C1 segment of cervical spinal cord (tissue), 14 donors: ENCODE measurements around the gene SLC25A33.
"Not testable (repeated sequence)": the region's sequence is repeated elsewhere in the genome, so short reads cannot be mapped to it uniquely, and the experiment has no call there.

Experiments
- DNase-seq, 14 donors: peaks; one replicate each; lab custom pipeline; 2025; lab: John Stamatoyannopoulos, UW

The SLC25A33 gene, protein sequence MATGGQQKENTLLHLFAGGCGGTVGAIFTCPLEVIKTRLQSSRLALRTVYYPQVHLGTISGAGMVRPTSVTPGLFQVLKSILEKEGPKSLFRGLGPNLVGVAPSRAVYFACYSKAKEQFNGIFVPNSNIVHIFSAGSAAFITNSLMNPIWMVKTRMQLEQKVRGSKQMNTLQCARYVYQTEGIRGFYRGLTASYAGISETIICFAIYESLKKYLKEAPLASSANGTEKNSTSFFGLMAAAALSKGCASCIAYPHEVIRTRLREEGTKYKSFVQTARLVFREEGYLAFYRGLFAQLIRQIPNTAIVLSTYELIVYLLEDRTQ

DNA sequence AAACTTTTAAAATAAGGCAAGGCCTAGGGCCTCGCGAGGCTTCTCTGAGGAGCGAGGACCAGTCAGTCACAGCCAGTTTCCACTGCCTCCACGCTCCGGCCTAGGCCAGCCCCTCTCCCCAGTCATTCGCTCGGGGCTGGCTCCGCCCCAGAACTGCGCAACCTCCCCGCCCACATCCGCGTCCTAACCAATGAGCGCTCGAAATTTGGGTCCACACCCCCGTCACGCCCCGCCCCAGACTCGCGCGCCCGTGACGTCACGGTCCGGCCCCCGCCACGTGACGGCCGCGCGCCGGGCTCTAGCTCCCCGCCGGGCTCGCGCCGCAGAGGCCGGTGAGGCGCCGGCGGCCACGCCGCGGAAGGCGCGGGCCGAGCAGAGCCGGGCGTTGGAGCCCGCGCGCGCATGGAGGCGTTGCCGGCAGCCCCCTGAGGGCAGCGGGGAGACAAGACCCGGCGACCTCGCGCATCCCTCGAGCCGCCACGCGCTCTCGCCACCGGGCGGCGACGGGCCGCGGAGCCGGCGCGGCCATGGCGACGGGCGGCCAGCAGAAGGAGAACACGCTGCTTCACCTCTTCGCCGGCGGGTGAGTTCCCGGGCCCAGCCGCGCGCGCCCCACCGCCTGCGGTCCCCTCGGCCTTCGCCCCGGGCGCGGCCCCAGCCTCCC is at the start of gene SLC25A33:
Gene SLC25A33 (plus strand): TSS at position 301 of the 664 bp plus-strand sequence. CDS start 227 bp downstream, at position 528.
- DNase-seq = peak; percentile 64 to 98 (median 96)

DNA sequence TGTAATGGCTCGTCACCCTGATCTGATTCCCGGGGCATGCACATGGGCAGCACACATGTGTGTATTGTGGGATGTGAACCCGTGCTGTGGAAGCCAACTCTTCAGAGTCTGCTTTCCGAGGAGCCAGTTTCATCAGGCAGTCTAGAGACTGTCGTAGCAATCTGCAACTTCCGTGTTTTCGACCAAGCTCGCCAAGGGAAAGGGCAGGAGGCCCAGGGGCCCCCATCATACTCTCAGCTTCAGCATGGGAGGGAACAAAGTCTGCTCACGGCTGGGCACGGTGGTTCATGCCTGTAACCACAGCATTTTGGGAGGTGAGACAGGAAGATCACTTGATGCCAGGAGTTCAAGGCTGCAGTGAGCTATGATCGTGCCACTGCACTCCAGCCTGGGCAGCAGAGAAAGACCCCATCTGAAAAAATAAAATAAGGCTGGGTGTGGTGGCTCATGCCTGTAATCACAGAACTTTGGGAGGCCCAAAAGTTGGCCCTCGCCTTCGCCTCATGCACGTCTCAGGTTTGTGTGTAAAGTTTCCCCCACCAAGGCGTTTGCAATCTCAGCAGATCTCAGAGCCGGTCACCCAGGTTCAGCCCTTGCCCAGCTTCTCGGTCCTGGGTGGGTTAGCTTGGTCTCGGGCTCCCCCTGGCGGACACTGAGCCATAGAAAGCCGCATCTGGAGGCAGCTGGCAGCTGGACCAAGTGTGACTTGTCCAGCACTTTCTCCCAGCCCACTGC is 48.5 kb upstream of the SLC25A33 start:
- peak in 13 of 14 donors; percentile 6 to 89 (median 75) for DNase-seq

DNA sequence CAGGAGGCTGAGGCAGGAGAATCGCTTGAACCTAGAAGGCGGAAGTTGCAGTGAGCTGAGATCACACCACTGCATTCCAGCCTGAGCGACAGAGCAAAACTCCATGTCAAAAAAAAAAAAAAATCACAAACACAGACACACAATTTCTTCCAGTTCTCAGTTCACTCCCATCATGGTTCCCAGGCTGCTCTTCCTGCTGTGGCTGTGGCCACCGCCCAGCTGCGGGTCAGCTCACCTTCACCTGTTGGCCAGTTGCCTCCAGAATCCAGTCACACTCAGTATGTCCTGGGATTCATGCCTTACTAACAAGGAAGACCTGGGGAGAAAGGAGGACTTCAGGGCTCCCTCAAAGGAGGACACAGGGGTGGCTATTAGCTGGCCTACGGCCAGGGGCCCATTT is 45.9 kb upstream of the SLC25A33 start:
- no peak for DNase-seq

DNA sequence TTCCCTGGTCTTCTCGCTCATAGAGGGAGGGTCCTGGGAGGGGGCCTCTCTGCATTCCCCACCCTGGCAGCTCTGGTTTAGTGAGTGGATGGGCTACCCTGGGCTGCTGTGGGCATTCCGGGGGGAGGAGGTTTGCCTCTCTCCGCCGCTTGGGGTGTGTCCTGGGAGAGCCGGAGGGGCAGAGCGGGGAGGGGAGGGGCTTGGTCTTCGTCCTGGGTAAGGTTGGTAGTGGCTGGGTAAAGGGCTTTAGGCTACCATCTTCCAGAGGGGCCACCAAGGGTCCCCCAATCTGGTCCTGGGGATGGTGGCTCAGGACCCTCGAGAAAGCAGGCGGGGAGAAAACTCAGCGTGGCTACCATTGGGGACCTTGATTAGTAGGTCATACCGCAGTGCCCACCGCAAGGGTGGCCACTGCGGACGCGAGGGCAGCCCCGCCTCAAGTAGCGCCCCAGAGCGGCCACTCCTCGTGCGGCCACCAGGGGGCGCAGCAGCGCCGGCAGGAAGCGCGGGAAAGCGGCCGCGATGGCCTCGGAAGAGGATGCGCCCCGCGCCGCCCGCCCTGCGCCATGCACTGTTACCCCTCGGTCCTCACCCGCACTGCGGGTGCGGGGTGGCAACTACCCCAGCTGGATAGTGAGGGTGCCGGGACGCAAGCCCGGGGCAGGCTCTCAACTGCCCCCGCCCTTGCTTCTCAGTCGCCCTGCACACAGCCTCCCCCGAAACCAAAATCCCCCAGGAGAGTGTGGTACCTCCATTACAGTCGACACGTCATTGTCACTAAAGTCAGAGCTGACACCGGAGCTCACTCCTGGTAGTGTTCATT is 44.1 kb upstream of the SLC25A33 start:
- DNase-seq = peak in 5 of 14 donors; percentile 17 to 57 (median 31)

DNA sequence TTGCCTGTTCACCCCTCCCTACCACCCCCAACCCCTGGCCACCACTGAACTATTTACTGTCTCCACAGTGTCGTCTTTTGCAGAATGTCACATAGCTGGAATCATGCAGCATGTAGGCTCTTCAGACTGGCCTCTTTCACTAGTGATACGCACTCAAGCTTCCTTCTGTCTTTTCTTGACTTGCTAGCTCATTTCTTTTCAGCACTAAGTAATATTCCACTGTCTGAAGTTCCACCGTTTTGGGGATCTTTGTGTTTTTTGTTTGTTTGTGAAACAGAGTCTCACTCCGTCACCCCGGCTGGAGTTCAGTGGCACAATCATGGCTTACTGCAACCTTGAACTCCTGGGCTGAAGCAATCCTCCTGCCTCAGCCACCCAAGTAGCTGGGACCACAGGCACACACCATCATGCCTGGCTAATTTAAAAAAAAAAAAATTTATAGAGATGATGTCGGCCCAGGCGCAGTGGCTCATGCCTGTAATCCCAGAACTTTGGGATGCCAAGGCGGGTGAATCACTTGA is 43.4 kb upstream of the SLC25A33 start:
- no peak for DNase-seq

DNA sequence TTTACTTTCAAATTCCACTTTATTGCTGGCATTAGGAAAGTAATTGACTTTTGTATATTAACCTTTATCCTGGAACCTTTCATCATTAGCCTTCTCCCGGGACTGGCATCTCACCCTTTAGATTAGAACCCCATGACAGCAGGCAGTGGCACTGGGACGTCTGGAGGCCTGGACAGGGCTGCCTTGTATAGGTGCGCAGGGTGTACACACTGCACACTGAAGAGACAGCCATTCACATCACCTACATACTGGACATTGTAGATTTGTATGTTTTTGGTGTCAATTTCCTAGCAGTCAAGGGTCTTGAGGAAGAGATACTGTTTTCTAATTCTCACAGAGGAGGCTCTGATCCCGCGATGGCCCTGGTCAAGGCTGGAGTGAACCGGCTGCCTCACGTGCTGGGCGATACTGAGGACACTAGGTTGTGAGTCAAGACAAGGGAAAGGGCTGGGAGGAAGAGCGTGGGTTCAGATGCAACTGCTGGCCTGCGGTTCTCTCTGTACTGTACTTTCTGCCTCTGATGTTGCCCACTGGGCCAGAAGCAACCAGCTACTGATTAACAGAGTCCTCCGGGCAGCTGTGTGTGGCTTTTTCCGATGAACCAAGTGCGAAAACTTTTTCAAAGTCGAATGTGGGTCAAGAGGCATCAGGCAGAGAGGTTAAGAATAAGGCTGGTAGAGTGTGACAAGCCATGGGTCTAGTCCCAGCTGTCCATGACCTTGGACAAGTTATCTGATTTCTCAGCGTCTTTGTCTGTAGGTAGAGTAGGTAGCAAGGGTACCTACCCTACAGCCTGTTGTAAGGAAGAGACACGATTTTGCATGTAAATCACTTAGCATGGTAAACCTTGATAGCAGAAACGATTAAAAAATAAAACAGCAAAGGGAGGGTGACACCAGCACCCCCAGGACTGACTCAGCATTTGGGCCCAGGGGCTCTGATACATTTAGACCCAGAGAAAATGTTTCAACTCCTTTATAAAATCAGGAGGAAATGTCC is 38.2 kb upstream of the SLC25A33 start:
- DNase-seq = no peak

DNA sequence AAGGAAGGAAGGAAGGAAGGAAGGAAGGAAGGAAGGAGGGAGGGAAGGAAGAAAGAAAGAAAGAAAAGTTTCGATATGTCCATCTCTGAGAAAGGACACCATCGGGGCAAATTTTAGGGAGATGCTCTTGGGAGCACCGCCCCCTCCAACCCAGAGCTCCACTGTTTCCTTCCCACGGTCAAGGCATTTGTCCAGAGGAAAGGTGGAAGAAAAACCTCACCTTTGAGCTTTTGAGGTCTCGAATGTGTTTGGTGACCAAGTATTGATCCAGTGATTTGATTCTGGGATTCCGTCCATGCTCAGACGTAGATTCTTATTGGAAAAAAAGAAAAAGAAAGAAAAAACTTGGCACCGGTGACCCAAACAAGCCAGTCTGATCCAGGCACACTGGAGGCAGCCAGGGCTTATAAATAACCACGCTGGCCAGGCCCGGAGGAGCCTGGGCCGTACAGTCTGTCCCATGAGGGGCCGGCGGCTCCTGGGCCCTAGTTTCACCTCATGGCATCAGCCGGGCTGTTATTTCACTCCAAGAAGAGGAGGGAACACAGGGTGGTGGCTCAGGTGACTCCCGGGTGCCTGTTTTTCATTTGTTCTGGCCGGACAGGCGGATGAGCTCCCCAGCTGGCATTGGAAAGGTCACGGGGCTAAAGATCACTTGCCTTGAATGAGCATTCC is 36.1 kb upstream of the SLC25A33 start:
- DNase-seq = peak in 6 of 14 donors; percentile 3 to 17 (median 9)

DNA sequence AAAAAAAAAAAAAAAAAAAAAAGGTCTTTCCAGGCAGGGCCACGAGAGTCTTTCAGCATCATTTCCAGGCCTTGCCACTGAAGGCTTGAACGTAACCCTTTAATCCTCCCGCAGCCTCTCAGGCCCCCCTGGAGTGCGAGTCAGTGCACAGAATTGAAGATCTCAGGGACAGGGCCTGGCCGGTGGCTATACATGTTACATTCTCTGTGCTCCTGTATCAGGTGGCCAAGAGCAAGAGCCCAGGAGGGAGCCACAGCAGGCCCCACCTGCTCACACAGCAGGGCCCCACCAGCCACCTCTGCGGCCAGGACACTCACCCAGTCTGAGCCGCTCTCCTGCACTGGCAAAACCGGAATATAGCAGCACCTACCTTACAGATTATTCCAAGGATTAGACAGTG is 34.1 kb upstream of the SLC25A33 start:
- no peak for DNase-seq

DNA sequence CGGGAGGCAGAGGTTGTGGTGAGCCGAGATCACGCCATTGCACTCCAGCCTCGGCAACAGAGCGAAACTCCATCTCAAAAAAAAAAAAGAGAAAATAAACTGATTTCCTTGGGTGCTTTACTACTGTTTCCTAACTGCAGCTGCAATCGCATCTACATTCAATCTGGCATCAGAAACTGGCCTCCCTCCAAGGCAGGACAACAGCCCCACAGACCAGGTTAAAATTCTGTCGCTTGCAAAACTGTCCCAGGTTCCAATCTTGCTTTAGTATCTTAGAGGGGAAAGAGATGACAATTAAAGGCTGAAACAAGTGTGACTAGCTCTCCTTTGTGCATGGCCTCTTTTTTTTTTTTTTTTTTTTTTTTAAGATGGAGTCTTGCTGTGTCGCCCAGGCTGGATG is 32.4 kb upstream of the SLC25A33 start:
- no peak for DNase-seq

DNA sequence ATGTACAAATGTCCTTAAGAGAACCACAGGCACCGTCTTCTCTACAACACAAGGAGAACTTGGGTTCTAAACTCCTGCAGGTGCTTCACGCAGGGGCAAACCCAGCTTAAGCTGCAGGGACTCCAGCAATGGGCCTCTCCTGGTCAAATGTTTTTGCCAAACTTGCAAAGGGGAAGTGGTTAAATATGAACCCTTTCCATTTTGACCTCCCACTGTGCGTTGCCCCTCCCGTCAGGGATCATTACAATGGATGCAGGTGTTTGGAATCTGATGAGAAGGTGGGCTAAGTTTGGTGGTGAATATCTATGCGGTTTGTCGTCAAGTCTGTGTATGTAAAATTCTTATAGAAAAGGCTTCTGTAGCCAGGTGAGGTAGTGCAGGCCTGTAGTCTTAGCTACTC is 29.1 kb upstream of the SLC25A33 start:
- DNase-seq = no peak

DNA sequence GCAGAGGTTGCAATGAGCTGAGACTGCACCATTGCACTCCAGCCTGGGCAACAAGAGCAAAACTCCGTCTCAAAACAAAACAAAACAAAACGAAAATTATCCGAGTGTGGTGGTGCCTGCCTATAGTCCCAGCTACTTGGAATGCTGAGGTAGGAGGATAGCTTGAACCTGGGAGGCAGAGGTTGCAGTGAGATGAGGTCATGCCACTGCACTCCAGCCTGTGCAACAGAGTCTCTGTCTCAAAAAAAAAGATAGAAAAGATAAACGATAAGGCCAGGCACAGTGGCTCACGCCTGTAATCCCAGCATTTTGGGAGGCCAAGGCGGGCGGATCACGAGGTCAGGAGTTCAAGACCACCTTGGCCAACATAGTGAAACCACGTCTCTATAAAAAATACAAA is 23.7 kb upstream of the SLC25A33 start:
- not testable (repeated sequence) for DNase-seq

DNA sequence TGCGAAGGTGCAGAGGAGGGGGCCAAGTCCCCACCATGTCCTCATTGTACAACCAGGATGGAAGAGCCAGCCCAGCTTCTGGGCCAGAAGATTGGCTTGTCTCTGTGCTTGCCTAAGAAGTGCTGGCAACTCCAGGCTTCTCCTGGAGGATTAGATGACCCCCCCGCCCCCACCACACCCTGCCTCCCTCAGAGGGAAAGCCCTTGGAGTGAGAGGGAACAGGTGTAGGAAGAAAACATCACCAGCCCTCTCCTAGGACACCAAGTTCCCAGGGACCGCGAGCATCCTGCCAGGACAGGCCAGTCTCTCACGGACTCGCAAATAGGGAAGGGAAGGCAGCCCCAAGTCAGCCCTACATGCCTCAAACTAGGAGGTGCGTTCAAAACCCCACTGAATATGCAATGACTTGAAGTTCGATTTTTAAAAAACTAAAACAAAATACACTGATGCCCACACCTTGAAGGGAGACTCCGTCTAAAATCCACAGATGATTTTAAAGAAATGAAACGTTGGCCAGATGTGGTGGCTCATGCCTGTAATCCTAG is 20.7 kb upstream of the SLC25A33 start:
- no peak for DNase-seq

DNA sequence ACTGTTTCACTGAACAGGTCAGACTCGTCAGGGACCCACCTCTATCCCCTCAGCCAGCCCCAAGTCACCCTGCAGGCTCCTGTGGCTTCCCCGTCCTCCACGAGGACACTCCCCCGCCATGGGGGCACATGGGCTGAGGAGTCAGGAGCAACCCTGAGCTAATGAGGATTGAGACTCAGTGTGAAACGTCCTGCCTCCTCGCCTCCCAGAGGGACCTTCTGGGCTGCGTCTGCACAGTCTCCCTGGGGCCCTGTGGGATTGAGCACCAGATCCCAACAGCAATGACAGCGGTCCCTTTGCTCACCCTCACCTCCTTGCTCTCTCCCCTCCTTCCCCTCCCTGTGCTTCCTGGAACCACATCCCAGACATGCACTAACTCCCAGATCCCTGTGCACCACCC is 18.9 kb upstream of the SLC25A33 start:
- DNase-seq = no peak

DNA sequence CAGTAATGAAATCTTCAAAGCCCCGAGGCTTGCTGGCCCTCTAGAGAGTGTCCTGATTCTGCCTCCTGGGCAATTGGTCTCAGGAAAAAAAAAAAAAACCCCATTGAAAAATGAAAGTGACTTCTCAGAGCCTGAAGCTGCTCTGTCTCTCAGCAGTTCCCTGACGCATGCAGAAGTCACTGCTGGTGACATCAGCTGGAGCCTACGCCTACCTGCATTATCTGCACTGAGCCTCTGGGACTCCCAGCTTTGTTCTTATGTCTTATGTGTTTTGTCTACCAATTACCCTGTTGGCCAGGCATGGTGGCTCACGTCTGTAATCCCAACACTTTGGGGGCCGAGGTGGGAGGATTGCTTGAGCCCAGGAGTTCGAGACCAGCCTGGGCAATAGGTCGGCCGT is 10.1 kb upstream of the SLC25A33 start:
- peak in 6 of 14 donors; percentile 9 to 52 (median 47) for DNase-seq

DNA sequence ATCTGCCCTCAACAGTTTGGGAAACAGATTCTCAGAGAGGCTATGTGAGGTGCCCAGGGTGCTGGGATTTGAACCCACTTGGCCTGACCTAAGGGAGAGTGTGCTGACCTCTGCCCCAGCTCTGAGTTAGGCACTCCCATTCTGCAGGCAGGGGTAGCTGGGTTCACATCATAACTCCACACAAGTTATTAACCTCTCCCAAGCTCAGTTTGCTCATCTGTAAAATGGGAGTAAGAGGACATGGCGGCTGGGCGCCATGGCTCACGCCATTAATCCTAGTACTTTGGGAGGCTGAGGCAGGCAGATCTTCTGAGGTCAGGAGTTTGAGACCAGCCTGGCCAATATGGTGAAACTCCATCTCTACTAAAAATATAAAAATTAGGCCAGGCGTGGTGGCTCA is 8.9 kb upstream of the SLC25A33 start:
- no peak for DNase-seq

DNA sequence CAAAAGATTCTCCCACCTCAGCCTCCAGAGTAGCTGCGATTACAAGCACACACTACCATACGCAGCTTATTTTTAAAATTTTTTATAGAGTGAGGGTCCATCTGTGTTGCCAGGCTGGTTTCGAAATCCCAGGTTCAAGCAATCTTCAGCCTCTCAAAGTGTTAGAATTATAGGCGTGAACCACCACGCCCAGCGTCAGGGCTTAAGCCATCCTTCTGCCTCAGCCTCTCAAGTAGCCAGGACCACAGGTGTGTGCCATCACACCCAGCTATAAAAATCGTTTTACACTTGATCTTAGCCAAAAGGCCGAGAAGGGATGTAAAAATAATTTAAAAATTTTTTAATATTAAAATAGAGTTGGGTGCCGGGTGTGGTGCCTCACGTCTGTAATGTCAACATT is 4.3 kb upstream of the SLC25A33 start:
- DNase-seq = no peak

DNA sequence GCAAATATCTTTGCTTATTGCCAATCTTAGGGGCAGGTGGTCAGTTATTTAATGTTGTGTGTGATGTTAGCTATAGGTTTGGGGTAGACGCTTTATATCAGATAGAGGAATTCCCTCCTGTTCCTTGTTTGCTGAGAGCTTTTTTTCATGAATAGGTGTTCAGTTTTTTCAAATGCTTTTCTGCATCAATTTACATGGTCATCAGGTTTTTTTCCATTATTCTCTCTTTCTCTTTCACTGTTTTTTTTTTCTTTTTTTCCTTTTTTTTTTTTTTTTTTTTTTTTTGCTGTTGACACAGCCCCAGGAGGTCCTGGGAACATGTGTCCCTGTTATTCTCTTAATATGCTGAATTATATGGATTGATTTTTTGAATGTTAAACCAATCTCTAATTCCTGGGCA is 3.0 kb upstream of the SLC25A33 start:
- no peak for DNase-seq

DNA sequence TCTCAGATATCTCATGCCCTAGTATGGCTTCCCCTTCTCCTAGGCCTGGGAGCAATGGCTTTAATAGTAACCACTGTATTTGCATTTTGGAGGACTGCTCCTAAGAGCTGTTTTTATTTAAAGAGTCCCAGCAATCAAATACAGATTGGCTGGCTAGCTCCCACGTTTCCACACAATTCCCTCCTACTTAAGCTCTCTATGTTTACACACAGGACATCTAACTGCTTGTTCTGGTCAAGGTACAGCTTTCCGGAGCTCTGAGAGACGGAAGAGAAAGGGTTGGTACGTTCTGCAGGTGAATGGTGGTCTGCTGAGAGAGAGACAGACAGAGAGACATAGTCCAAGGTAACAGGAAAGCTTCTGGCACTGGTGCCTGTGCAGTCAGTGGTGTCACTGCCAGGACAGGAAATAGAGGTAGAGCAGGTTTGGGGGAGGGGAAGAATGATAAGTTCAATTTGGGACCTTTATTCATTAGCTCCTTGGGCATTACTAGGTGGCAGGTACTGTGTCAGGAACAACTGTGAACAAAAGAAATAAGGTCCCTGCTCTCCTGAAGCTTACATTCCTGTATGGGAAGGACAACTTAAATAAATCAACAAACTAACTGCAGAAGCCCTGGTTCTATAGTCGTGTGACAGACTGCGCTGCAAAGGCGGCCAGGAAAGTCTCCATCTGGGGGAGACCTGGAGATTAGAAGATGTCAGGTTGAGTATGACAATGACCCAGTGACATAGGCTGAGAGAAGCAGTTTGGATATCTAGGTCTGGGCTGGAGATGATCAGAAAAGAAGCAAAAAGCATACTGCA is 1.2 kb upstream of the SLC25A33 start:
- DNase-seq = no peak
